BLaER1 treated with 17β-estradiol and CSF1 and Interleukin-3, amounts not matched to agents 10 nM and 100 nM (cell line): ENCODE measurements around the gene ARID1B.

Source experiments
- H3K27ac ChIP-seq, 11 experiments: shearing (Covaris generic); formaldehyde crosslinking; 2 replicates each; pipeline ENCODE4 v1.8.1; 2022
- H3K27me3 ChIP-seq, 11 experiments: shearing (Covaris generic); formaldehyde crosslinking; 2 replicates each; pipeline ENCODE4 v1.8.1; 2022
- H3K36me3 ChIP-seq, 11 experiments: shearing (Covaris generic); formaldehyde crosslinking; 2 replicates each; pipeline ENCODE4 v1.8.1; 2022
- H3K4me1 ChIP-seq, 10 experiments: shearing (Covaris generic); formaldehyde crosslinking; 2 replicates each; pipeline ENCODE4 v1.8.1; 2022
- H3K4me2 ChIP-seq, 11 experiments: shearing (Covaris generic); formaldehyde crosslinking; 2 replicates each; pipeline ENCODE4 v1.8.1; 2022
- H3K4me3 ChIP-seq, 10 experiments: shearing (Covaris generic); formaldehyde crosslinking; 2 replicates each; pipeline ENCODE4 v1.8.1; 2022
- H3K9ac ChIP-seq, 11 experiments: shearing (Covaris generic); formaldehyde crosslinking; 2 replicates each; pipeline ENCODE4 v1.8.1; 2022
- H3K9me3 ChIP-seq, 11 experiments: shearing (Covaris generic); formaldehyde crosslinking; replicated peaks in 1 of 11; 2 replicates each; pipeline ENCODE4 v1.8.1; 2022
- H4K20me1 ChIP-seq, 11 experiments: shearing (Covaris generic); formaldehyde crosslinking; 2 replicates each; pipeline ENCODE4 v1.8.1; 2022
- Cebpa-rat ChIP-seq, 11 experiments: shearing (Covaris generic); IDR thresholded peaks; 2 replicates each; pipeline ENCODE4 v1.8.1; 2022

The ARID1B gene

GRCh38 chr6:156787569-156788492 is 10.7 kb downstream of the ARID1B start:
- no peak overlapping the region for H3K9ac ChIP-seq
- H4K20me1 ChIP-seq = peaks cover 72 to 100% (median 100%) of the 10 kb centered on the region in 11 experiments
- H3K4me2 ChIP-seq = peak overlapping the region; percentile 12 to 52 (median 23); a peak in 17 of 22 replicates
- TF ChIP-seq Cebpa-rat (IDR thresholded peaks at IDR 0.05) = no peak
- peaks cover 0 to 46% (median 33%) of the 10 kb centered on the region in 11 experiments; a peak in 19 of 22 replicates for H3K36me3 ChIP-seq
- H3K4me3 ChIP-seq = no peak overlapping the region
- no peak overlapping the region for H3K27ac ChIP-seq
- H3K27me3 ChIP-seq = no peaks in the 10 kb centered on the region
- H3K9me3 ChIP-seq = no peaks in the 10 kb centered on the region
- peaks cover 50 to 98% (median 75%) of the 10 kb centered on the region in 10 experiments for H3K4me1 ChIP-seq

- Histone ChIP-seq H4K20me1 (peaks cover 77 to 100% (median 100%) of the 10 kb centered on the region in 11 experiments), H3K27me3 (no peaks in the 10 kb centered on the region)
These were observed 12.1 kb downstream of the ARID1B start for GRCh38 chr6:156789081-156789943.

GRCh38 chr6:156790711-156791319 is 13.6 kb downstream of the ARID1B start:
- Histone ChIP-seq H3K9ac (peak overlapping the region in 5 of 11 experiments; percentile 9 to 57 (median 21); a peak in 2 of 22 replicates), H3K4me2 (peak overlapping the region; percentile 50 to 89 (median 65)), H3K27ac (peak overlapping the region in 1 of 11 experiments; percentile 20; a peak in 1 of 22 replicates), H3K36me3 (peaks cover 0 to 33% (median 18%) of the 10 kb centered on the region in 11 experiments; a peak in 15 of 22 replicates), H4K20me1 (peaks cover 87 to 100% (median 100%) of the 10 kb centered on the region in 11 experiments), H3K9me3 (no peaks in the 10 kb centered on the region), H3K27me3 (no peaks in the 10 kb centered on the region), H3K4me1 (peaks cover 53 to 96% (median 83%) of the 10 kb centered on the region in 10 experiments), H3K4me3 (0 out of 20 replicates have a peak overlapping the region, but pooled peaks of 1 of the 10 experiments have one; percentile 4)
- TF ChIP-seq Cebpa-rat (IDR thresholded peaks at IDR 0.05) = no peak

More at GRCh38 chr6:156789081-156789943, 12.1 kb downstream of the ARID1B start:
- Histone ChIP-seq H3K9me3 (no peaks in the 10 kb centered on the region), H3K36me3 (peaks cover 0 to 45% (median 32%) of the 10 kb centered on the region in 11 experiments; a peak in 19 of 22 replicates), H3K4me1 (peaks cover 47 to 98% (median 75%) of the 10 kb centered on the region in 10 experiments), H3K27ac (no peak overlapping the region), H3K9ac (no peak overlapping the region), H3K4me3 (no peak overlapping the region), H3K4me2 (peak overlapping the region in 9 of 11 experiments; percentile 5 to 89 (median 51); a peak in 16 of 22 replicates)
- TF ChIP-seq Cebpa-rat (IDR thresholded peaks at IDR 0.05) = no peak

- no peak for TF ChIP-seq Cebpa-rat (IDR thresholded peaks at IDR 0.05)
- H3K27ac ChIP-seq = peak overlapping the region in 5 of 11 experiments; percentile 2 to 26 (median 20); a peak in 3 of 22 replicates
These were observed 14.2 kb downstream of the ARID1B start for GRCh38 chr6:156791320-156791850.

GRCh38 chr6:156793200-156793599 is 16.0 kb downstream of the ARID1B start:
- Histone ChIP-seq H3K4me2 (peak overlapping the region in 7 of 11 experiments; percentile 5 to 33 (median 25); a peak in 7 of 22 replicates), H4K20me1 (peaks cover 94 to 100% (median 99%) of the 10 kb centered on the region in 11 experiments), H3K27me3 (no peaks in the 10 kb centered on the region), H3K4me3 (no peak overlapping the region), H3K9me3 (no peaks in the 10 kb centered on the region), H3K36me3 (peaks cover 0 to 32% (median 12%) of the 10 kb centered on the region in 11 experiments; a peak in 19 of 22 replicates), H3K4me1 (peaks cover 45 to 80% (median 72%) of the 10 kb centered on the region in 10 experiments), H3K27ac (no peak overlapping the region), H3K9ac (no peak overlapping the region)
- no peak for TF ChIP-seq Cebpa-rat (IDR thresholded peaks at IDR 0.05)

More at GRCh38 chr6:156791320-156791850, 14.2 kb downstream of the ARID1B start:
- peaks cover 51 to 94% (median 82%) of the 10 kb centered on the region in 10 experiments for H3K4me1 ChIP-seq
- no peaks in the 10 kb centered on the region for H3K9me3 ChIP-seq
- H3K36me3 ChIP-seq = peaks cover 0 to 27% (median 13%) of the 10 kb centered on the region in 11 experiments; a peak in 13 of 22 replicates
- peaks cover 88 to 100% (median 100%) of the 10 kb centered on the region in 11 experiments for H4K20me1 ChIP-seq
- peak overlapping the region in 6 of 11 experiments; percentile 6 to 57 (median 20); a peak in 4 of 22 replicates for H3K9ac ChIP-seq
- peak overlapping the region; percentile 50 to 89 (median 65) for H3K4me2 ChIP-seq
- 0 out of 20 replicates have a peak overlapping the region, but pooled peaks of 1 of the 10 experiments have one; percentile 4 for H3K4me3 ChIP-seq
- H3K27me3 ChIP-seq = no peaks in the 10 kb centered on the region

- H3K4me3 ChIP-seq = no peak overlapping the region
- no peak overlapping the region for H3K27ac ChIP-seq
- peaks cover 39 to 68% (median 61%) of the 10 kb centered on the region in 10 experiments for H3K4me1 ChIP-seq
- peaks cover 91 to 100% (median 99%) of the 10 kb centered on the region in 11 experiments for H4K20me1 ChIP-seq
- H3K36me3 ChIP-seq = peaks cover 0 to 45% (median 25%) of the 10 kb centered on the region in 11 experiments; a peak in 20 of 22 replicates
- TF ChIP-seq Cebpa-rat (IDR thresholded peaks at IDR 0.05) = no peak
- no peak overlapping the region for H3K9ac ChIP-seq
- H3K4me2 ChIP-seq = peak overlapping the region in 8 of 11 experiments; percentile 5 to 76 (median 14); a peak in 7 of 22 replicates
- no peaks in the 10 kb centered on the region for H3K9me3 ChIP-seq
- no peaks in the 10 kb centered on the region for H3K27me3 ChIP-seq
These were observed 17.6 kb downstream of the ARID1B start for GRCh38 chr6:156794546-156795354.

- H3K4me2 ChIP-seq = peak overlapping the region in 5 of 11 experiments; percentile 9 to 76 (median 35); a peak in 7 of 22 replicates
- no peak overlapping the region for H3K27ac ChIP-seq
- no peaks in the 10 kb centered on the region for H3K9me3 ChIP-seq
- H3K9ac ChIP-seq = no peak overlapping the region
- peaks cover 90 to 100% (median 99%) of the 10 kb centered on the region in 11 experiments for H4K20me1 ChIP-seq
- H3K4me1 ChIP-seq = peaks cover 37 to 58% (median 51%) of the 10 kb centered on the region in 10 experiments
- no peak for TF ChIP-seq Cebpa-rat (IDR thresholded peaks at IDR 0.05)
- H3K36me3 ChIP-seq = peaks cover 0 to 55% (median 32%) of the 10 kb centered on the region in 11 experiments; a peak in 20 of 22 replicates
- no peaks in the 10 kb centered on the region for H3K27me3 ChIP-seq
- H3K4me3 ChIP-seq = no peak overlapping the region
These were observed 18.6 kb downstream of the ARID1B start for GRCh38 chr6:156795825-156796224.
